Activated B cell treated with CpG ODN at 0.5 μM for 24 hours (primary cell): ENCODE data around the gene MRPL28. TPM values are rescaled to one million over a fixed set of nuclear protein-coding genes. Genes with fewer than 3 reads are reported as not detected.
"Not testable (repeated sequence)": the region's sequence is repeated elsewhere in the genome, so short reads cannot be mapped to it uniquely, and the experiment has no call there.

Experiments
- ATAC-seq: fragments of 200-7000 bp; cut with Tn5 transposase; one replicate; pipeline ENCODE4 v1.10.0; 2021; ENCODE audit warnings: low read depth, mild to moderate bottlenecking, moderate library complexity
- CTCF ChIA-PET: fragments of 350-600 bp; sonication (Branson Sonifier 250); formaldehyde crosslinking; loops from one replicate; lab custom pipeline; 2021; ENCODE audit warnings: antibody characterized with exemption; lab: Charles Lee
- POLR2A ChIA-PET: fragments of 350-600 bp; sonication (Branson Sonifier 250); formaldehyde crosslinking; loops from one replicate; lab custom pipeline; 2021; ENCODE audit warnings: antibody characterized with exemption; lab: Charles Lee
- DNase-seq: peaks from one replicate; pipeline ENCODE4 v3.0.0; 2022
- H3K27ac Mint-ChIP-seq: one replicate; pipeline ENCODE4 v1.8.0; 2020; ENCODE audit warnings: mixed read lengths
- H3K27me3 Mint-ChIP-seq: one replicate; pipeline ENCODE4 v1.8.0; 2021; ENCODE audit warnings: mixed read lengths
- H3K36me3 Mint-ChIP-seq: one replicate; pipeline ENCODE4 v1.8.0; 2021; ENCODE audit warnings: low read depth, mixed read lengths
- H3K4me1 Mint-ChIP-seq: one replicate; pipeline ENCODE4 v1.8.0; 2021; ENCODE audit warnings: mixed read lengths
- H3K4me3 Mint-ChIP-seq: one replicate; pipeline ENCODE4 v1.8.0; 2020; ENCODE audit warnings: mild to moderate bottlenecking, mixed read lengths
- H3K9me3 Mint-ChIP-seq: one replicate; pipeline ENCODE4 v1.8.0; 2020; ENCODE audit warnings: mixed read lengths
- CTCF ChIP-seq: fragments of 200-600 bp; IDR thresholded peaks from one replicate; pipeline ENCODE4 v1.8.0; 2022; ENCODE audit warnings: antibody characterized with exemption, mild to moderate bottlenecking
- intact Hi-C: fragments of 100-400 bp; cut with micrococcal nuclease; formaldehyde crosslinking; loops from one replicate; pipeline ENCODE4 v1.15.1; 2024
- total RNA-seq: library from RNA; stranded (reverse); gene quantifications from 2 replicates; pipeline ENCODE4 v1.2.3, GENCODE V29; 2022

MRPL28 gene
- total RNA-seq, 1 donor from 2014 or later: 82.4 TPM

- POLR2A ChIA-PET: interaction anchor here (0.7 to 2.1 kb wide), 3 partner anchors 9 to 21 kb away, joined by 3 to 20 read pairs (median 6); partner anchors contain the start of genes DECR2 and PGAP6
- no peak overlapping the region for H3K4me3 Mint-ChIP-seq
- TF ChIP-seq CTCF: no peak
- H3K36me3 Mint-ChIP-seq: no peaks in the 10 kb centered on the region
- no peaks in the 10 kb centered on the region for H3K27me3 Mint-ChIP-seq
- intact Hi-C loops: loop anchor here (1.0 to 10.0 kb wide), 3 partner anchors 187 to 393 kb away; partner anchors contain the start of genes CHTF18 and RPUSD1
- H3K4me1 Mint-ChIP-seq: peaks cover 16% of the 10 kb centered on the region
- peak; percentile 64 for DNase-seq
- no peaks in the 10 kb centered on the region for H3K9me3 Mint-ChIP-seq
- ATAC-seq: peak; percentile 91
- peak overlapping the region; percentile 41 for H3K27ac Mint-ChIP-seq
- CTCF ChIA-PET: interaction anchor here (0.7 to 2.2 kb wide), 3 partner anchors 9 to 134 kb away, joined by 3 to 7 read pairs (median 4); partner anchors contain the start of gene DECR2
Observed at GRCh38 chr16:391885-392335, 21.6 kb upstream of the MRPL28 start.

- peaks cover 4% of the 10 kb centered on the region for H3K4me1 Mint-ChIP-seq
- ChIA-PET CTCF (no interaction called here), POLR2A (no interaction called here)
- no peaks in the 10 kb centered on the region for H3K36me3 Mint-ChIP-seq
- H3K9me3 Mint-ChIP-seq: no peaks in the 10 kb centered on the region
- DNase-seq: no peak
- intact Hi-C loops: no loop called here
- no peak overlapping the region for H3K27ac Mint-ChIP-seq
- TF ChIP-seq CTCF: no peak
- H3K4me3 Mint-ChIP-seq: no peak overlapping the region
- H3K27me3 Mint-ChIP-seq: no peaks in the 10 kb centered on the region
- ATAC-seq: no peak
Observed at GRCh38 chr16:389352-389751, 19.0 kb upstream of the MRPL28 start.

DNA sequence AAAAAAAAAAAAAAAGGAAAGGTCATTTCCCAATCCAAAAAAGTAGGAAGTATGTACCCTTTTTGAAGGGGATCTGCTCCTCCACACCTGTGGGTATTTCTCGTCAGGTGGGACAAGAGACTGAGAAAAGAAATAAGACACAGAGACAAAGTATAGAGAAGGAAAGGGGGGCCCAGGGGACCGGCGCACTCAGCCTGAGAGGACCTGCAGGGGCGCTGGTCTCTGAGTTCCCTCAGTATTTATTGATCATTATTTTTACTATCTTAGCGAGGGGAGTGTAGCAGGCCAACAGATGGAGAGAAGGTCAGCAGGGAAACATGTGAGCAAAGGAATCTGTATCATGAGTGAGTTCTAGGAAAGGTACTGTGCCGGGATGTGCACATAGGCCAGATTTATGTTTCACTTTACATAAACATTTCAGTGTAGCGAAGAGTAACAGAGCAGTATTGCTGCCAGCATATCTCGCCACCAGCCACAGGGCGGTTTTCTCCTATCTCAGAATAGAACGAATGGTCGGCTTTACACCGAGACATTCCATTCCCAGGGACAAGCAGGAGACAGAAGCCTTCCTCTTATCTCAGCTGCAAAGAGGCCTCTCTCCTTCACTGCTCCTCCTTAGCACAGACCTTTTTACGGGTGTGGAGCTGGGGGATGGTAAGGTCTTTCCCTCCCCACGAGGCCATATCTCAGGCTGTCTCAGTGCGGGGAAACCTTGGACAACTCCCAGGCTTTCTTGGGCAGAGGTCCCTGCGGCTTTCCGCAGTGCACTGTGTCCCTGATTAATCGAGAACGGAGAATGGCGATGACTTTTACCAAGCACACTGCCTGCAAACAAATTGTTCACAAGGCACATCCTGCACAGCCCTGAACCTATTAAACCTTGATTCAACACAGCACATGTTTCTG lies 17.7 kb upstream of the MRPL28 start:
- intact Hi-C loops, CTCF ChIA-PET, H3K9me3 Mint-ChIP-seq: not testable (repeated sequence)

GRCh38 chr16:386641-387156 lies 16.4 kb upstream of the MRPL28 start:
- POLR2A ChIA-PET: interaction anchor here (0.6 to 0.7 kb wide), 2 partner anchors 12 to 262 kb away, joined by 4 to 5 read pairs; no protein-coding TSS in a partner anchor
- no peak overlapping the region for H3K27ac Mint-ChIP-seq

More for the DNA sequence above, 17.7 kb upstream of the MRPL28 start:
- POLR2A ChIA-PET, ATAC-seq, H3K36me3 Mint-ChIP-seq, H3K4me3 Mint-ChIP-seq, H3K27ac Mint-ChIP-seq, DNase-seq, H3K27me3 Mint-ChIP-seq: not testable (repeated sequence)
- peaks cover 17% of the 10 kb centered on the region for H3K4me1 Mint-ChIP-seq

More at GRCh38 chr16:386641-387156, 16.4 kb upstream of the MRPL28 start:
- ATAC-seq (no peak), DNase-seq (no peak)
- Mint-ChIP-seq H3K4me3 (no peak overlapping the region), H3K36me3 (no peaks in the 10 kb centered on the region), H3K27me3 (no peaks in the 10 kb centered on the region), H3K9me3 (no peaks in the 10 kb centered on the region), H3K4me1 (peaks cover 24% of the 10 kb centered on the region)
- intact Hi-C loops: no loop called here
- CTCF ChIA-PET: interaction anchor here (1.2 kb wide), 1 partner anchor 15 kb away, joined by 3 read pairs; the partner anchor contains the start of gene DECR2
- no peak for TF ChIP-seq CTCF
